Thyroid gland (tissue), 4 donors: ENCODE data around the gene RDM1. TPM values are rescaled to one million over a fixed set of nuclear protein-coding genes. Genes with fewer than 3 reads are reported as not detected.
"Not testable (repeated sequence)": the region's sequence is repeated elsewhere in the genome, so short reads cannot be mapped to it uniquely, and the experiment has no call there.

Source experiments
- DNase-seq, 2 donors: peaks; one replicate each; pipeline ENCODE4 v3.0.0-alpha.2; 2019
- H3K27ac ChIP-seq, 3 donors: fragments of 200-600 bp; sonication (generic); 1 replicate in 2 of 3; 2 replicates in 1 of 3; pipeline ENCODE4 v1.5.1; 2016 to 2019; ENCODE audit warnings: mild to moderate bottlenecking in 1 of 3, moderate library complexity in 1 of 3
- H3K27me3 ChIP-seq: fragments of 200-600 bp; sonication (generic); one replicate; pipeline ENCODE4 v1.5.1; 2019
- H3K36me3 ChIP-seq, 2 donors: fragments of 200-600 bp; sonication (generic); one replicate each; pipeline ENCODE4 v1.5.1; 2016 to 2019
- H3K4me1 ChIP-seq, 2 donors: fragments of 200-600 bp; sonication (generic); one replicate each; pipeline ENCODE4 v1.5.1; 2017 to 2019
- H3K4me3 ChIP-seq, 3 donors: fragments of 200-600 bp; sonication (generic); replicated peaks in 1 of 3; 1 replicate in 2 of 3; 2 replicates in 1 of 3; pipeline ENCODE4 v1.5.1; 2016; ENCODE audit warnings: mild to moderate bottlenecking in 1 of 3
- H3K9me3 ChIP-seq: fragments of 200-600 bp; sonication (generic); one replicate; pipeline ENCODE4 v1.5.1; 2017
- POLR2A ChIP-seq, 2 donors: fragments of 450-650 bp; IDR thresholded peaks; one replicate each; pipeline ENCODE4 v1.6.1; 2017; ENCODE audit warnings: antibody characterized with exemption in 2 of 2, mild to moderate bottlenecking in 2 of 2, moderate library complexity in 1 of 2
- WGBS, 2 donors: methylation state at CpG; one replicate each; pipeline ENCODE4 v1.1.5; 2017; 5-methylcytosine and 5-hydroxymethylcytosine counted together
- intact Hi-C: fragments of 100-400 bp; cut with DNase I; formaldehyde crosslinking; loops from one replicate; pipeline ENCODE4 v1.15.1; 2023
- total RNA-seq, 4 donors: library from RNA; depleted of rRNA; stranded (reverse); fragments of >200 nt; gene quantifications; one replicate each; pipeline ENCODE4 v1.2.3, GENCODE V29; 2016
- TF ChIP-seq, protein P1 (sequence below), 6 experiments: fragments of 200-600 bp in 3 of 6; fragments of 450-650 bp in 3 of 6; sonication (generic) in 3 of 6; IDR thresholded peaks; one replicate each; pipeline ENCODE4 v1.5.1; 2016 to 2019; ENCODE audit warnings: antibody characterized with exemption in 6 of 6, mild to moderate bottlenecking in 2 of 6, inconsistent platforms in 1 of 6, moderate library complexity in 1 of 6

RDM1 gene
- total RNA-seq, 4 donors from 2014 or later: 0.93 TPM; not detected in 3

DNA sequence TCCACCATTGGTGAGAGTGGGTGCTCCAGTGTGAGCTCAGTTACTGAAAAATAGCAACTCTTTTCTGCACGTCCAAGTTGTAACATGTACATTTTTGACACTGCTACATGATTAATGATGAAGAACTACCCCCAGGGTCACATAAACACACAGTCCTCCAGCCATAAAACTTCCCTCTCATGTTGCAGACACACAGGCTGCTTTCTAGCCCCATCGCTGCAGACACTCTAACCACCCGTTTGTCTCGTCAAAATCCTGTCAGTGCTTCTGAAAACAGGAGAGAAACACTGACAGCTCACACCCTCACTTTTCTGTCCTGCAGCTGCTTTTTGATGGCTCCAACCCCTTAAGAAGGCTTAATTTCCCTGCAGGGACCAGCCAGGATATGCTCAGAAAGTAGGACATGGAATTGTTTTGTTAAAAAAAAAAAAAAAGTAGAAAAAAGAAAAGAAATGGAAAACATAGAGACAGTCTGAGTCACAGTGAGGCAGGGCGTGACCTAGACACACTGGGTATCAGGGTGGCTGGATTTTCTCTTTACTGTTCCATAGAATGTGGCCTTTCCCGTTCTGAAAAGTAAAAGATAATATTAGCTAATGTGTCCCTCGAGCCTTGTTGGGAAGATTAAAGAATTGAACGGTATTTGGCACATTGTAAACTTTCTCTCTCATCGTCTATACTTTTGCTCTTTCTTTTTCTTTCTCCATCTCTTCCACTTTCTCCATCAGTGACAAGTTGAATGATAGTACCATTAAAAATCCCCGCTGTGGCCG, 29.7 kb downstream of the RDM1 start:
- no peaks in the 10 kb centered on the region for H3K9me3 ChIP-seq
- no peaks in the 10 kb centered on the region for H3K27me3 ChIP-seq
- no peak overlapping the region for H3K4me3 ChIP-seq
- H3K27ac ChIP-seq: no peak overlapping the region
- no peaks in the 10 kb centered on the region for H3K4me1 ChIP-seq
- no peak for TF ChIP-seq POLR2A (IDR thresholded peaks at IDR 0.05)
- TF ChIP-seq, protein P1, sequence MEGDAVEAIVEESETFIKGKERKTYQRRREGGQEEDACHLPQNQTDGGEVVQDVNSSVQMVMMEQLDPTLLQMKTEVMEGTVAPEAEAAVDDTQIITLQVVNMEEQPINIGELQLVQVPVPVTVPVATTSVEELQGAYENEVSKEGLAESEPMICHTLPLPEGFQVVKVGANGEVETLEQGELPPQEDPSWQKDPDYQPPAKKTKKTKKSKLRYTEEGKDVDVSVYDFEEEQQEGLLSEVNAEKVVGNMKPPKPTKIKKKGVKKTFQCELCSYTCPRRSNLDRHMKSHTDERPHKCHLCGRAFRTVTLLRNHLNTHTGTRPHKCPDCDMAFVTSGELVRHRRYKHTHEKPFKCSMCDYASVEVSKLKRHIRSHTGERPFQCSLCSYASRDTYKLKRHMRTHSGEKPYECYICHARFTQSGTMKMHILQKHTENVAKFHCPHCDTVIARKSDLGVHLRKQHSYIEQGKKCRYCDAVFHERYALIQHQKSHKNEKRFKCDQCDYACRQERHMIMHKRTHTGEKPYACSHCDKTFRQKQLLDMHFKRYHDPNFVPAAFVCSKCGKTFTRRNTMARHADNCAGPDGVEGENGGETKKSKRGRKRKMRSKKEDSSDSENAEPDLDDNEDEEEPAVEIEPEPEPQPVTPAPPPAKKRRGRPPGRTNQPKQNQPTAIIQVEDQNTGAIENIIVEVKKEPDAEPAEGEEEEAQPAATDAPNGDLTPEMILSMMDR (IDR thresholded peaks at IDR 0.05): no peak
- intact Hi-C loops: no loop called here
- DNase-seq: no peak
- WGBS, 2 donors: 76 to 79% methylated on average over 11 of the region's 11 CpGs
- H3K36me3 ChIP-seq: no peaks in the 10 kb centered on the region

DNA sequence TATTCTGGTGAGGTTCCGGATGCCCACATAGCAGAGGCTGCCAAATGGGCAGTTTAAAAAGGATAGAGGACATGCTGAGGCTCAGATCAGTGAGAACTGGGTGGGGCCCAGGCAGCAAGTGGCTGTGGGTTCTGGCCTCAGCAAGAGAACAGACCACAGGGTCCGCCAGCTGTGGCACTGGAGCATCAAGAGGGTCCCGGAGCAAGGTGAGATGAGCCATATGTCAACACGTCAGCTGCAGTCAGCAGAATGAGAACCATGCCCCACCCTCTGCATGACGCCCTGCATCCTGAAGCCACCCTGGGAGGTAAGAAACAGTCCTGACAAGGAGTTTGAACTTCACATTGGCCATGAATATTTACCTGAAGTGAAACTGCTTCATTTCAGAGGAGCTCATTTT, 30.3 kb downstream of the RDM1 start:
- Histone ChIP-seq H3K27me3 (no peaks in the 10 kb centered on the region), H3K27ac (no peak overlapping the region), H3K4me1 (no peaks in the 10 kb centered on the region), H3K9me3 (no peaks in the 10 kb centered on the region), H3K4me3 (no peak overlapping the region), H3K36me3 (no peaks in the 10 kb centered on the region)
- 83 to 93% methylated on average over 3 to 4 of the region's 5 CpGs for WGBS, 2 donors
- DNase-seq: no peak
- TF ChIP-seq POLR2A (IDR thresholded peaks at IDR 0.05): no peak
- TF ChIP-seq, protein P1 (IDR thresholded peaks at IDR 0.05): no peak
- intact Hi-C loops: no loop called here

DNA sequence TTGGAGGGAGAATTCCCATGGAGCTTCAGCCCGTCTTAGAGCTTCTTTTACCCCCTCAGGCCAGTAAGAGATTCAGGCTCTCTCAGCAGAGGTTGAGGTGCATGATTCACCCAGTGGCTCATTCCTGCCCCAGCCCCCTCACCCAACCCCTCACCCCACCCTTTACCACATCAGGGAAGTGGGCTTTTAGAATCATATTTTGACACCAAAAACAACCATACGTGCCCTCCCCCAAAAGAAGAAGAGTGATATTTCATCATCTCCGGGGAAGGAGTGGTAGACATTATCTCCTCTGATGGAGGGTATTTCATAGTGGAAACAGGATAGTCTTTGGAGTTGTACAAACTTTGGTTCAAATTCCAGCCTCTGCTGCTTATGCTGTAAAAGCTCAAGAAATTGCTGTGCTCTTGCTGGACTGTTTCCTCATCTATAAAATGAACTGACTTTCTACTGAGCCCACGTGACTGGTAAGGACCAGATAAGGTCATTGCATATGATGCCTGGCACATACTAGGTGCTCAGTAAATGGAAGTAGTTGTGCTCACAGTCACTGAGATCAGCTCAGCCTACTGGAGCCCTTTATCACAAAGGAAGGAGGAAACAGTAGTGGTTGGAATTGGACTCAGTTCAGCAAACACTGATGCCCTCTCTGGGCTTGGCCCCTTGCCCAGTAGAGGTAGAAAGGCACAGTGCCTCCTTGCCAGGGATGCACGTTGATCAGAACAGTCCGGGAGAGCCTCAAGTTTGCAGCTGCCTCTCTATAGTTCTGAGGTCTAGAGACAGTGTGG, 32.1 kb downstream of the RDM1 start:
- 50 to 54% methylated on average over 6 of the region's 6 CpGs for WGBS, 2 donors
- Histone ChIP-seq H3K27ac (no peak overlapping the region), H3K9me3 (no peaks in the 10 kb centered on the region), H3K27me3 (no peaks in the 10 kb centered on the region), H3K4me1 (no peaks in the 10 kb centered on the region), H3K4me3 (no peak overlapping the region), H3K36me3 (no peaks in the 10 kb centered on the region)
- DNase-seq: peak; percentile 78 to 83
- TF ChIP-seq, protein P1 (IDR thresholded peaks at IDR 0.05): no peak
- no peak for TF ChIP-seq POLR2A (IDR thresholded peaks at IDR 0.05)
- intact Hi-C loops: no loop called here

DNA sequence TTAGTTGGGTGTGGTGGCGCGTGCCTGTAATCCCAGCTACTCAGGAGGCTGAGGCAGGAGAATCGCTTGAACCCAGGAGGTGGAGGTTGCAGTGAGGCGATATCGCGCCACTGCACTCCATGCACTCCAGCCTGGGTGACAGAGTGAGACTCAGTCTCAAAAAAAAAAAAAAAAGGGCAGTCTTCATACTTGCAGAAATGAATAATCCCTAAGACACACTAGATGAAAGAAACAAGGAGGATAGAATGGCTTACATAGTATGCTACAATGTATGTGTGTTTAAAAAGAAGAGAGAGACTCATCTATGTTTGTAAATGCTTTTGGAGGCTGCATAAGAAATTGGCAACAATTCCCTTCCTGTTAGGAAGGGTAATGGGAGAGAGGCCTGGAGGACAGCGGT, 32.8 kb downstream of the RDM1 start:
- H3K27ac ChIP-seq, H3K4me1 ChIP-seq, H3K9me3 ChIP-seq, H3K4me3 ChIP-seq, DNase-seq, H3K36me3 ChIP-seq, H3K27me3 ChIP-seq, intact Hi-C loops: not testable (repeated sequence)
- WGBS, 2 donors: 97 to 98% methylated on average over 7 of the region's 7 CpGs

DNA sequence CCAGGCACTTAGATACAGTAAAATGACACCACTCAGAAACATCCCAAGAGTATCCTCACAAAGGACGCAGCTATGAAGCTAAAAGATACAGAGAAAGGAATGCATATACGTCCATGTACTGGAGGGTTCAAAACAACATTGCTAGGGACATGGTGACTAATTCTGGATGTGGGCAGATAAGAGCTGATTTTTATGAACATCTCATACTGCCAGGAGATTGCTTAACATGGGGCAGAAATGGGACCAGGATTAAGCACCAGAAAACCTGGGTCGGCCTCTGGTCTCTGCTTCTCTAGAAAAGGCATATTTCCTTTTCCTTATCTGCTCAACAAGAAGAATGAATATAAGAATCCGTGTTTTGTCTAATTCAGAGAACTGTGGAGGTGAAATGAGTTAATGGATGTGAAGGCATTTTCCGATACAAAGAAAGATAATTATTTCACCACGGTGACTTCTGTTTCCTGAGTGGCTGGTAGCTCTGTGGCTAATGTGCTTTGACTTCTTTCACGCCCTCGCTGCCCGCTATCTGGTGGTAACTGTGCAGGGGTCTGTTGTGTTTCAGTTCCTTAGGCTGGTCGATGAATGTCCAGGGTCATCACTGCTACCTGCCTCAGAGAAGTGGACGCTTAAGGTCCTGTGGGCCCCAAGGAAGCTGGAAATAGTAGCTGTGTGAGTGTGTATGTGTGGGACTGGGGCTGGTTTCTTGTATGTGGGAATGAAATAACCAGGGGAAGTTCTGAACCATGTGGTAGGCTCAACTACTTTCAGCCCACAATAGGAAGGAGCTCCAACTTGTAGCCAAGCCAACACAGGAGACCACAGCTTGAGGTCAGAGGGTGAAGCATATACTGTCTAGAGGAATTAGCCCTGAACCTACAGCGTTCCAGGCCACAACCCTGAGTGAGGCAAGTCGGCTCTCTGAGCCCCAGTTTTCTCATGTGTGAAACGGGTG, 34.7 kb downstream of the RDM1 start:
- intact Hi-C loops: no loop called here
- H3K9me3 ChIP-seq: no peaks in the 10 kb centered on the region
- 80 to 92% methylated on average over 14 of the region's 14 CpGs for WGBS, 2 donors

More for the DNA sequence above, 34.7 kb downstream of the RDM1 start:
- TF ChIP-seq, protein P1 (IDR thresholded peaks at IDR 0.05): no peak
- no peak for TF ChIP-seq POLR2A (IDR thresholded peaks at IDR 0.05)
- DNase-seq: no peak
- H3K36me3 ChIP-seq: no peaks in the 10 kb centered on the region
- no peaks in the 10 kb centered on the region for H3K27me3 ChIP-seq
- no peak overlapping the region for H3K4me3 ChIP-seq
- H3K4me1 ChIP-seq: no peaks in the 10 kb centered on the region
- no peak overlapping the region for H3K27ac ChIP-seq
